H9 (cell line): ENCODE data around the gene BCAS3. TPM values are rescaled to one million over a fixed set of nuclear protein-coding genes. Genes with fewer than 3 reads are reported as not detected.

Source experiments
- DNase-seq: peaks from one replicate; pipeline ENCODE4 v3.0.0-alpha.2; 2017
- H2AFZ ChIP-seq: one replicate; pipeline ENCODE4 v1.6.1; 2013; ENCODE audit warnings: mild to moderate bottlenecking, low read length, control low read depth, moderate library complexity
- H2AK5ac ChIP-seq: 2 replicates; pipeline ENCODE4 v1.6.1; 2013; ENCODE audit warnings: low read length, control low read depth, mixed read lengths; ENCODE audit not compliant: insufficient read length
- H2BK120ac ChIP-seq: one replicate; pipeline ENCODE4 v1.6.1; 2013; ENCODE audit warnings: low read depth, mild to moderate bottlenecking, low read length, control low read depth, inconsistent platforms; ENCODE audit not compliant: poor library complexity, severe bottlenecking
- H2BK12ac ChIP-seq: 2 replicates; pipeline ENCODE4 v1.6.1; 2013; ENCODE audit warnings: low read length, control low read depth, mixed read lengths, low read depth; ENCODE audit not compliant: insufficient read length
- H2BK15ac ChIP-seq: 2 replicates; pipeline ENCODE4 v1.6.1; 2013; ENCODE audit warnings: low read depth, low read length, control low read depth
- H2BK20ac ChIP-seq: one replicate; pipeline ENCODE4 v1.6.1; 2013; ENCODE audit warnings: low read depth, mild to moderate bottlenecking, low read length, control low read depth, inconsistent platforms; ENCODE audit not compliant: poor library complexity, severe bottlenecking
- H2BK5ac ChIP-seq: 2 replicates; pipeline ENCODE4 v1.6.1; 2013; ENCODE audit warnings: low read length, control low read depth, mixed read lengths; ENCODE audit not compliant: insufficient read length
- H3K14ac ChIP-seq: 2 replicates; pipeline ENCODE4 v1.6.1; 2013; ENCODE audit warnings: low read length, control low read depth; ENCODE audit not compliant: insufficient read depth
- H3K18ac ChIP-seq: 2 replicates; pipeline ENCODE4 v1.6.1; 2013; ENCODE audit warnings: low read depth, mild to moderate bottlenecking, mixed read lengths, low read length, control low read depth; ENCODE audit not compliant: insufficient read length
- H3K23ac ChIP-seq: 2 replicates; pipeline ENCODE4 v1.6.1; 2013; ENCODE audit warnings: low read length, control low read depth, mixed read lengths, low read depth; ENCODE audit not compliant: insufficient read length
- H3K23me2 ChIP-seq: 2 replicates; pipeline ENCODE4 v1.6.1; 2013; ENCODE audit warnings: low read depth, mild to moderate bottlenecking, mixed read lengths, low read length, control low read depth; ENCODE audit not compliant: insufficient read length, poor library complexity, severe bottlenecking
- H3K27ac ChIP-seq: 2 replicates; pipeline ENCODE4 v1.5.1; 2013; ENCODE audit warnings: low read length, control low read depth, mixed read lengths, low read depth; ENCODE audit not compliant: insufficient read length
- H3K27me3 ChIP-seq: 2 replicates; pipeline ENCODE4 v1.6.1; 2013; ENCODE audit warnings: low read length, control low read depth, inconsistent platforms; ENCODE audit not compliant: insufficient read depth
- H3K4ac ChIP-seq: 2 replicates; pipeline ENCODE4 v1.6.1; 2013; ENCODE audit warnings: low read depth, mild to moderate bottlenecking, control low read depth, inconsistent platforms, low read length, moderate library complexity
- H3K4me1 ChIP-seq: 2 replicates; pipeline ENCODE4 v1.6.1; 2013; ENCODE audit warnings: low read length, control low read depth, inconsistent platforms; ENCODE audit not compliant: insufficient read depth
- H3K4me2 ChIP-seq: 2 replicates; pipeline ENCODE4 v1.6.1; 2013; ENCODE audit warnings: low read length, control low read depth, mixed read lengths; ENCODE audit not compliant: insufficient read length, insufficient read depth
- H3K56ac ChIP-seq: 2 replicates; pipeline ENCODE4 v1.6.1; 2013; ENCODE audit warnings: low read depth, mild to moderate bottlenecking, mixed read lengths, low read length, control low read depth; ENCODE audit not compliant: insufficient read length
- H3K79me1 ChIP-seq: 2 replicates; pipeline ENCODE4 v1.6.1; 2013; ENCODE audit warnings: low read depth, mild to moderate bottlenecking, moderate library complexity, low read length, control low read depth, inconsistent platforms; ENCODE audit not compliant: insufficient read depth, poor library complexity, severe bottlenecking
- H3K79me2 ChIP-seq: 2 replicates; pipeline ENCODE4 v1.6.1; 2013; ENCODE audit warnings: low read length, control low read depth, inconsistent platforms; ENCODE audit not compliant: insufficient read depth
- H3K9ac ChIP-seq: 2 replicates; pipeline ENCODE4 v1.6.1; 2013; ENCODE audit warnings: low read length, control low read depth, mixed read lengths; ENCODE audit not compliant: insufficient read length; ENCODE audit errors: extremely low read depth
- H3K9me3 ChIP-seq: one replicate; pipeline ENCODE4 v1.6.1; 2013; ENCODE audit warnings: low read depth, low read length, inconsistent platforms; ENCODE audit not compliant: control insufficient read depth
- H3T11ph ChIP-seq: one replicate; pipeline ENCODE4 v1.6.1; 2013; ENCODE audit warnings: mild to moderate bottlenecking, low read length, control low read depth, inconsistent platforms
- H4K20me1 ChIP-seq: one replicate; pipeline ENCODE4 v1.6.1; 2013; ENCODE audit not compliant: control insufficient read depth, insufficient read length, insufficient read depth
- H4K5ac ChIP-seq: 2 replicates; pipeline ENCODE4 v1.6.1; 2013; ENCODE audit warnings: low read depth, mild to moderate bottlenecking, mixed read lengths, low read length, control low read depth; ENCODE audit not compliant: insufficient read length
- H4K8ac ChIP-seq: replicated peaks from 2 replicates; pipeline ENCODE4 v1.6.1; 2013; ENCODE audit warnings: low read length, control low read depth, mixed read lengths, low read depth; ENCODE audit not compliant: insufficient read length
- H4K91ac ChIP-seq: 2 replicates; pipeline ENCODE4 v1.6.1; 2013; ENCODE audit warnings: low read depth, mild to moderate bottlenecking, moderate library complexity, mixed read lengths, low read length, control low read depth; ENCODE audit not compliant: insufficient read length
- H3K27ac Mint-ChIP-seq, 3 experiments: 2 replicates in 2 of 3; 3 replicates in 1 of 3; pipeline ENCODE4 v1.8.0; 2020 to 2021; ENCODE audit warnings: mixed read lengths in 3 of 3, mild to moderate bottlenecking in 1 of 3, moderate library complexity in 1 of 3
- H3K27me3 Mint-ChIP-seq: 2 replicates; pipeline ENCODE4 v1.8.0; 2021; ENCODE audit warnings: low read depth, mild to moderate bottlenecking, moderate library complexity, mixed read lengths
- H3K36me3 Mint-ChIP-seq, 3 experiments: 2 replicates in 2 of 3; 3 replicates in 1 of 3; pipeline ENCODE4 v1.8.0; 2020 to 2021; ENCODE audit warnings: low read depth in 3 of 3, mixed read lengths in 3 of 3; ENCODE audit not compliant: insufficient read depth in 1 of 3
- H3K4me1 Mint-ChIP-seq, 2 experiments: 2 replicates each; pipeline ENCODE4 v1.8.0; 2020; ENCODE audit warnings: mixed read lengths in 2 of 2
- H3K4me3 Mint-ChIP-seq, 2 experiments: 2 replicates in 1 of 2; 3 replicates in 1 of 2; pipeline ENCODE4 v1.8.0; 2020 to 2021; ENCODE audit warnings: mild to moderate bottlenecking in 2 of 2, mixed read lengths in 2 of 2, moderate library complexity in 1 of 2
- H3K9me3 Mint-ChIP-seq, 2 experiments: 2 replicates in 1 of 2; 3 replicates in 1 of 2; pipeline ENCODE4 v1.8.0; 2020; ENCODE audit warnings: mild to moderate bottlenecking in 2 of 2, mixed read lengths in 2 of 2, moderate library complexity in 1 of 2
- CTCF ChIP-seq: fragments of 200-600 bp; sonication (generic); conservative IDR thresholded peaks from 3 replicates; pipeline ENCODE4 v1.8.0; 2021; ENCODE audit warnings: antibody characterized with exemption, mild to moderate bottlenecking
- WGBS: extraction: QIAGEN DNeasy Blood & Tissue Kit; methylation state at CpG from one replicate; pipeline ENCODE4 v1.1.7; 2013; ENCODE audit warnings: missing lambda C conversion rate, low lambda C conversion rate, mixed read lengths; ENCODE audit not compliant: insufficient read length; ENCODE audit errors: extremely low coverage; 5-methylcytosine and 5-hydroxymethylcytosine counted together
- total RNA-seq: library from RNA; stranded (reverse); gene quantifications from 2 replicates; pipeline ENCODE4 v1.2.1, GENCODE V29; 2021

BCAS3 gene
- total RNA-seq, 1 experiment from 2014 or later = 22.4 TPM

- DNase-seq = no peak
- no CpG with 5 or more reads among the region's 8 CpGs for WGBS
- H3K23me2 ChIP-seq = no peaks in the 10 kb centered on the region
- no peak overlapping the region for H2BK20ac ChIP-seq
- no peaks in the 10 kb centered on the region for H3K4me1 ChIP-seq
- H3K79me1 ChIP-seq = no peaks in the 10 kb centered on the region
- H3K27me3 Mint-ChIP-seq = peaks cover 85% of the 10 kb centered on the region
- no peak overlapping the region for H2BK120ac ChIP-seq
- H3K23ac ChIP-seq = no peak overlapping the region
- H4K91ac ChIP-seq = no peak overlapping the region
- H3K18ac ChIP-seq = no peak overlapping the region
- H3K27ac Mint-ChIP-seq = no peak overlapping the region
- no peak overlapping the region for H3K4ac ChIP-seq
- H3K9me3 ChIP-seq = no peaks in the 10 kb centered on the region
- no peak overlapping the region for H3K56ac ChIP-seq
- no peak overlapping the region for H3K4me2 ChIP-seq
- no peak overlapping the region for H2BK15ac ChIP-seq
- H3K9me3 Mint-ChIP-seq = no peaks in the 10 kb centered on the region
- H3K27ac ChIP-seq = no peak overlapping the region
- H2AFZ ChIP-seq = no peak overlapping the region
- H3T11ph ChIP-seq = no peak overlapping the region
- no peak overlapping the region for H2AK5ac ChIP-seq
- no peaks in the 10 kb centered on the region for H4K20me1 ChIP-seq
- H3K27me3 ChIP-seq = peaks cover 8% of the 10 kb centered on the region
- H2BK12ac ChIP-seq = no peak overlapping the region
- no peak overlapping the region for H3K9ac ChIP-seq
- TF ChIP-seq CTCF = no peak
- H3K4me1 Mint-ChIP-seq = peaks cover 3 to 6% of the 10 kb centered on the region in 2 experiments; a peak in 3 of 4 replicates
- no peaks in the 10 kb centered on the region for H3K36me3 Mint-ChIP-seq
- no peak overlapping the region for H4K5ac ChIP-seq
- H3K79me2 ChIP-seq = no peaks in the 10 kb centered on the region
- H4K8ac ChIP-seq = no peak overlapping the region
- H3K14ac ChIP-seq = no peak overlapping the region
- H3K4me3 Mint-ChIP-seq = no peak overlapping the region
- no peak overlapping the region for H2BK5ac ChIP-seq
Observed at GRCh38 chr17:61419496-61420046, 741.9 kb downstream of the BCAS3 start.
